Liver (tissue), 9 donors: Measurements from ENCODE around the gene GSTP1. TPM values are rescaled to one million over a fixed set of nuclear protein-coding genes. Genes with fewer than 3 reads are reported as not detected.

Source experiments
- DNase-seq: peaks from one replicate; pipeline ENCODE4 v3.0.0-alpha.2; 2017; ENCODE audit warnings: low spot score
- H3K27ac ChIP-seq, 2 donors: one replicate each; pipeline ENCODE4 v1.7.0; 2013; ENCODE audit warnings: inconsistent platforms in 2 of 2, low read length in 2 of 2, control low read depth in 1 of 2, low read depth in 1 of 2, mild to moderate bottlenecking in 1 of 2
- H3K27me3 ChIP-seq, 4 donors: one replicate each; pipeline versions ENCODE4 v1.6.1 to v1.7.0; 2013; ENCODE audit warnings: low read length in 3 of 4, inconsistent platforms in 1 of 4, mild to moderate bottlenecking in 1 of 4, moderate library complexity in 1 of 4; ENCODE audit not compliant: control insufficient read depth in 4 of 4, insufficient read depth in 4 of 4
- H3K36me3 ChIP-seq, 4 donors: one replicate each; pipeline versions ENCODE4 v1.6.1 to v1.7.0; 2013; ENCODE audit warnings: low read length in 3 of 4, mild to moderate bottlenecking in 3 of 4, low read depth in 1 of 4, moderate library complexity in 1 of 4; ENCODE audit not compliant: control insufficient read depth in 4 of 4, insufficient read depth in 3 of 4
- H3K4me1 ChIP-seq, 4 donors: one replicate each; pipeline versions ENCODE4 v1.6.1 to v1.7.0; 2013; ENCODE audit warnings: low read length in 3 of 4, mild to moderate bottlenecking in 3 of 4, moderate library complexity in 1 of 4; ENCODE audit not compliant: control insufficient read depth in 4 of 4, insufficient read depth in 4 of 4
- H3K4me3 ChIP-seq, 3 donors: one replicate each; pipeline versions ENCODE4 v1.6.1 to v1.7.0; 2013; ENCODE audit warnings: low read length in 3 of 3, control low read depth in 1 of 3, low read depth in 1 of 3, mild to moderate bottlenecking in 1 of 3
- H3K9ac ChIP-seq, 2 donors: one replicate each; pipeline ENCODE4 v1.7.0; 2013; ENCODE audit warnings: low read length in 2 of 2, mild to moderate bottlenecking in 2 of 2, moderate library complexity in 2 of 2, control low read depth in 1 of 2, low read depth in 1 of 2
- H3K9me3 ChIP-seq, 4 donors: one replicate each; pipeline versions ENCODE4 v1.6.1 to v1.7.0; 2013; ENCODE audit warnings: low read length in 3 of 4; ENCODE audit not compliant: control insufficient read depth in 4 of 4
- CTCF ChIP-seq: fragments of 150-350 bp; IDR thresholded peaks from 2 replicates; pipeline ENCODE4 v1.5.1; 2017; ENCODE audit warnings: improper control_type of control experiment, low read depth, low read length; ENCODE audit not compliant: missing input control
- FOXA1 ChIP-seq: IDR thresholded peaks from 2 replicates; pipeline ENCODE4 v1.6.1; 2016; ENCODE audit warnings: antibody characterized with exemption
- FOXA2 ChIP-seq: IDR thresholded peaks from 2 replicates; pipeline ENCODE4 v1.6.1; 2016; ENCODE audit warnings: antibody characterized with exemption
- GABPA ChIP-seq, 2 donors: IDR thresholded peaks in 1 of 2; conservative IDR thresholded peaks in 1 of 2; 2 replicates each; pipeline ENCODE4 v1.6.1; 2016; ENCODE audit warnings: antibody characterized with exemption in 2 of 2, mild to moderate bottlenecking in 1 of 2, moderate library complexity in 1 of 2
- HNF4A ChIP-seq, 2 donors: conservative IDR thresholded peaks; 2 replicates each; pipeline ENCODE4 v1.6.1; 2016; ENCODE audit warnings: antibody characterized with exemption in 2 of 2, mild to moderate bottlenecking in 2 of 2
- HNF4G ChIP-seq: IDR thresholded peaks from 2 replicates; pipeline ENCODE4 v1.6.1; 2016; ENCODE audit warnings: antibody characterized with exemption
- JUND ChIP-seq, 2 donors: IDR thresholded peaks; 2 replicates each; pipeline ENCODE4 v1.6.1; 2016; ENCODE audit warnings: antibody characterized with exemption in 2 of 2
- MAX ChIP-seq: IDR thresholded peaks from 2 replicates; pipeline ENCODE4 v1.6.1; 2016; ENCODE audit warnings: antibody characterized with exemption
- RAD21 ChIP-seq, 2 donors: IDR thresholded peaks; 2 replicates each; pipeline ENCODE4 v1.6.1; 2016; ENCODE audit warnings: antibody characterized with exemption in 2 of 2, mild to moderate bottlenecking in 2 of 2
- RXRA ChIP-seq, 2 donors: IDR thresholded peaks; 2 replicates each; pipeline ENCODE4 v1.6.1; 2017 to 2018; ENCODE audit warnings: antibody characterized with exemption in 2 of 2, mild to moderate bottlenecking in 1 of 2
- SP1 ChIP-seq: IDR thresholded peaks from 2 replicates; pipeline ENCODE4 v1.6.1; 2018; ENCODE audit warnings: antibody characterized with exemption, mild to moderate bottlenecking
- TAF1 ChIP-seq: conservative IDR thresholded peaks from 2 replicates; pipeline ENCODE4 v1.6.1; 2016; ENCODE audit warnings: antibody characterized with exemption, mild to moderate bottlenecking
- ZBTB33 ChIP-seq: IDR thresholded peaks from 2 replicates; pipeline ENCODE4 v1.6.1; 2016; ENCODE audit warnings: antibody characterized with exemption
- WGBS: extraction: QIAGEN DNeasy Blood & Tissue Kit; methylation state at CpG from one replicate; pipeline ENCODE4 v1.1.7; 2013; 5-methylcytosine and 5-hydroxymethylcytosine counted together
- polyA plus RNA-seq, 2 donors: library from polyadenylated mRNA; stranded (reverse) in 1 of 2; unstranded in 1 of 2; fragments of 200-250 nt in 1 of 2; fragments of >200 nt in 1 of 2; fragmentation: Nextera tagmentation in 1 of 2; extraction: Ambion mirVana in 1 of 2; gene quantifications; one replicate each; pipeline versions ENCODE4 v1.2.1 to v1.2.3, GENCODE V29; 2013 to 2015
- total RNA-seq, 2 donors: library from RNA; depleted of rRNA; stranded (reverse); fragments of >200 nt; gene quantifications; one replicate each; pipeline ENCODE4 v1.2.3, GENCODE V29; 2014
- TF ChIP-seq, protein P1 (sequence below): IDR thresholded peaks from 2 replicates; pipeline ENCODE4 v1.6.1; 2016; ENCODE audit warnings: antibody characterized with exemption
- TF ChIP-seq, protein P2 (sequence below): IDR thresholded peaks from 2 replicates; pipeline ENCODE4 v1.6.1; 2016; ENCODE audit warnings: antibody characterized with exemption, mild to moderate bottlenecking
- donor health status: healthy.
- donor health status: healthy.
- donor health status: healthy.
- donor health status: healthy.
- donor health status: healthy.

Gene GSTP1
- total and polyA plus RNA-seq, 4 donors: 25.6 to 228 (median 44.8) TPM

- Histone ChIP-seq H3K4me1 (peaks cover 4 to 14% (median 6%) of the 10 kb centered on the region in 4 donors), H3K27ac (no peak overlapping the region)
- WGBS: 85% methylated on average over 4 of the region's 4 CpGs
These were observed 2.3 kb downstream of the GSTP1 start for GRCh38 chr11:67585911-67586310.

GRCh38 chr11:67586568-67587250, 3.1 kb downstream of the GSTP1 start:
- WGBS: 85% methylated on average over 5 of the region's 5 CpGs
- Histone ChIP-seq H3K4me3 (no peak overlapping the region), H3K9me3 (no peaks in the 10 kb centered on the region), H3K4me1 (peaks cover 0 to 9% (median 4%) of the 10 kb centered on the region in 4 donors), H3K27ac (no peak overlapping the region), H3K36me3 (no peaks in the 10 kb centered on the region), H3K27me3 (no peaks in the 10 kb centered on the region), H3K9ac (no peak overlapping the region)
- no peak for DNase-seq
- TF ChIP-seq HNF4G (no peak), ZBTB33 (no peak), SP1 (no peak), RXRA (IDR thresholded peaks at IDR 0.05) (no peak), MAX (no peak), RAD21 (IDR thresholded peaks at IDR 0.05) (no peak), CTCF (no peak), GABPA (IDR thresholded peaks at IDR 0.05 in 1 of 2, conservative IDR thresholded peaks at IDR 0.05 in 1 of 2) (no peak), JUND (IDR thresholded peaks at IDR 0.05) (no peak), TAF1 (no peak), FOXA1 (no peak), HNF4A (conservative IDR thresholded peaks at IDR 0.05) (no peak), FOXA2 (no peak)
- TF ChIP-seq, protein P1, sequence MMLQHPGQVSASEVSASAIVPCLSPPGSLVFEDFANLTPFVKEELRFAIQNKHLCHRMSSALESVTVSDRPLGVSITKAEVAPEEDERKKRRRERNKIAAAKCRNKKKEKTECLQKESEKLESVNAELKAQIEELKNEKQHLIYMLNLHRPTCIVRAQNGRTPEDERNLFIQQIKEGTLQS: no peak
- TF ChIP-seq, protein P2, sequence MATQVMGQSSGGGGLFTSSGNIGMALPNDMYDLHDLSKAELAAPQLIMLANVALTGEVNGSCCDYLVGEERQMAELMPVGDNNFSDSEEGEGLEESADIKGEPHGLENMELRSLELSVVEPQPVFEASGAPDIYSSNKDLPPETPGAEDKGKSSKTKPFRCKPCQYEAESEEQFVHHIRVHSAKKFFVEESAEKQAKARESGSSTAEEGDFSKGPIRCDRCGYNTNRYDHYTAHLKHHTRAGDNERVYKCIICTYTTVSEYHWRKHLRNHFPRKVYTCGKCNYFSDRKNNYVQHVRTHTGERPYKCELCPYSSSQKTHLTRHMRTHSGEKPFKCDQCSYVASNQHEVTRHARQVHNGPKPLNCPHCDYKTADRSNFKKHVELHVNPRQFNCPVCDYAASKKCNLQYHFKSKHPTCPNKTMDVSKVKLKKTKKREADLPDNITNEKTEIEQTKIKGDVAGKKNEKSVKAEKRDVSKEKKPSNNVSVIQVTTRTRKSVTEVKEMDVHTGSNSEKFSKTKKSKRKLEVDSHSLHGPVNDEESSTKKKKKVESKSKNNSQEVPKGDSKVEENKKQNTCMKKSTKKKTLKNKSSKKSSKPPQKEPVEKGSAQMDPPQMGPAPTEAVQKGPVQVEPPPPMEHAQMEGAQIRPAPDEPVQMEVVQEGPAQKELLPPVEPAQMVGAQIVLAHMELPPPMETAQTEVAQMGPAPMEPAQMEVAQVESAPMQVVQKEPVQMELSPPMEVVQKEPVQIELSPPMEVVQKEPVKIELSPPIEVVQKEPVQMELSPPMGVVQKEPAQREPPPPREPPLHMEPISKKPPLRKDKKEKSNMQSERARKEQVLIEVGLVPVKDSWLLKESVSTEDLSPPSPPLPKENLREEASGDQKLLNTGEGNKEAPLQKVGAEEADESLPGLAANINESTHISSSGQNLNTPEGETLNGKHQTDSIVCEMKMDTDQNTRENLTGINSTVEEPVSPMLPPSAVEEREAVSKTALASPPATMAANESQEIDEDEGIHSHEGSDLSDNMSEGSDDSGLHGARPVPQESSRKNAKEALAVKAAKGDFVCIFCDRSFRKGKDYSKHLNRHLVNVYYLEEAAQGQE: no peak

More at GRCh38 chr11:67585911-67586310, 2.3 kb downstream of the GSTP1 start:
- H3K27me3 ChIP-seq: no peaks in the 10 kb centered on the region
- H3K36me3 ChIP-seq: no peaks in the 10 kb centered on the region
- DNase-seq: no peak
- H3K4me3 ChIP-seq: no peak overlapping the region
- no peak overlapping the region for H3K9ac ChIP-seq
- H3K9me3 ChIP-seq: no peaks in the 10 kb centered on the region
- TF ChIP-seq MAX (no peak), TAF1 (no peak)
- TF ChIP-seq, protein P2: no peak
- TF ChIP-seq, protein P1: no peak
